Measurements from ENCODE around the gene DUXB.

GRCh38 chr16:75648265-75649076 is 52.8 kb downstream of the DUXB start:
- TF ChIP-seq OSR1 (CRISPR knock-in tag; IDR thresholded peaks at IDR 0.05), result no peak
- no peak for TF ChIP-seq ESRRG (CRISPR knock-in tag; IDR thresholded peaks at IDR 0.05)
- no peak for TF ChIP-seq ARNTL (CRISPR knock-in tag; IDR thresholded peaks at IDR 0.05; ENCODE audit: borderline replicate concordance, low read depth)
- TF ChIP-seq ZNF70 (CRISPR knock-in tag; IDR thresholded peaks at IDR 0.05), result no peak
- TF ChIP-seq RARB (CRISPR knock-in tag; IDR thresholded peaks at IDR 0.05), result no peak
- no peak for TF ChIP-seq BACH2 (CRISPR knock-in tag; IDR thresholded peaks at IDR 0.05; ENCODE audit: borderline replicate concordance)
- no peak for TF ChIP-seq ZNF8 (CRISPR knock-in tag; IDR thresholded peaks at IDR 0.05)
- TF ChIP-seq GLIS3 (CRISPR knock-in tag; IDR thresholded peaks at IDR 0.05), result no peak
- TF ChIP-seq TSHZ2 (CRISPR knock-in tag; IDR thresholded peaks at IDR 0.05), result no peak
- no peak for TF ChIP-seq CREB5 (CRISPR knock-in tag; IDR thresholded peaks at IDR 0.05; ENCODE audit: low read depth)
- TF ChIP-seq ZC3H10 (CRISPR knock-in tag; IDR thresholded peaks at IDR 0.05), result no peak
- TF ChIP-seq ISL1 (CRISPR knock-in tag; IDR thresholded peaks at IDR 0.05), result no peak
- TF ChIP-seq ZFP3 (CRISPR knock-in tag; IDR thresholded peaks at IDR 0.05), result no peak
- TF ChIP-seq TCF4 (CRISPR knock-in tag; IDR thresholded peaks at IDR 0.05; ENCODE audit: borderline replicate concordance), result no peak

Measured in SK-N-SH treated with all-trans-retinoic acid at 6 μM for 48 hours (cell line).